Measurements from ENCODE around the gene TMEFF1.

DNA sequence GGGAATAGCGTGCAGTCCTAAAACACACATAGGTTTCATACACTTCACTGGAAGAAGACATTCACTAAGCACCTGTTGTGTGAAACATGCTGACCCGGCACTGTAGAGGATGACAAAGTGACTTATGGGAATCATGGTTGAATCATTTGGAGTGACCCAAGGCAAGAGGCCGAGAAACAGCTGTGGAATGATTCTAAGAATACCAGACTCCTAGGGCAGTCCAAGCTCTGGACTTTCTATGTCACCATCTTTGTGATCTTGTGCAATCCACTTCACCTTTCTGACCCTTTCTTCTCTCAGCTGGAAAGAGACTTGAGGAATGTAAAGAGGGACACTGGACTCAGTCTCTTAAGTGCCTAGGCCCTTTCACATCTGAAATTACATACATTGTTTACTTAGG, 32.9 kb upstream of the TMEFF1 start:
- no peak for TF ChIP-seq POLR2A (IDR thresholded peaks at IDR 0.05; ENCODE audit: low read length)
- no peak for TF ChIP-seq GATA1 (IDR thresholded peaks at IDR 0.05; ENCODE audit: low read depth, low read length)
